SK-N-SH (cell line): ENCODE results near the gene KMT2C. TPM values are rescaled to one million over a fixed set of nuclear protein-coding genes. Genes with fewer than 3 reads are reported as not detected.

ENCODE experiments used
- CTCF ChIA-PET: fragments of 300-600, 350-600 bp; formaldehyde crosslinking; extraction: SDS; loops from one replicate; lab custom pipeline; 2021; lab: Yijun Ruan, JAX
- POLR2A ChIA-PET: fragments of 350-600 bp; sonication (Branson Sonifier 250); formaldehyde crosslinking; extraction: SDS; loops from one replicate; lab custom pipeline; 2020; ENCODE audit warnings: antibody characterized with exemption, inconsistent platforms; lab: Yijun Ruan, JAX
- DNase-seq: peaks from one replicate; pipeline ENCODE4 v3.0.0; 2012
- H2AFZ ChIP-seq: fragments of 200-600 bp; sonication (generic); 2 replicates; pipeline ENCODE4 v1.8.1; 2016; ENCODE audit warnings: antibody characterized with exemption, mild to moderate bottlenecking, low read depth
- H3F3A ChIP-seq: fragments of 200-600 bp; sonication (generic); replicated peaks from 2 replicates; pipeline ENCODE3; 2016; ENCODE audit warnings: antibody characterized with exemption, mild to moderate bottlenecking; ENCODE audit not compliant: insufficient read depth
- H3K27ac ChIP-seq, 2 experiments: fragments of 200-500 bp in 1 of 2; fragments of 200-600 bp in 1 of 2; sonication (Bioruptor generic) in 1 of 2; sonication (generic), shearing (Covaris generic) in 1 of 2; 2 replicates each; pipeline versions ENCODE4 v1.5.1 to v1.6.1; 2014 to 2016; ENCODE audit warnings: low read depth in 2 of 2, inconsistent platforms in 1 of 2, low read length in 1 of 2, mild to moderate bottlenecking in 1 of 2, mixed read lengths in 1 of 2
- H3K27me3 ChIP-seq: fragments of 200-600 bp; sonication (generic), shearing (Covaris generic); 2 replicates; pipeline ENCODE4 v1.6.1; 2016; ENCODE audit warnings: mixed run types; ENCODE audit not compliant: insufficient read depth
- H3K36me3 ChIP-seq, 2 experiments: fragments of 200-500 bp in 1 of 2; fragments of 200-600 bp in 1 of 2; sonication (Bioruptor generic) in 1 of 2; sonication (generic) in 1 of 2; replicated peaks in 1 of 2; 2 replicates each; pipeline versions ENCODE3 to v1.5.1; 2014 to 2016; ENCODE audit warnings: low read length in 1 of 2, mild to moderate bottlenecking in 1 of 2; ENCODE audit not compliant: insufficient read depth in 2 of 2, control insufficient read depth in 1 of 2
- H3K4me1 ChIP-seq, 2 experiments: fragments of 200-500 bp in 1 of 2; fragments of 200-600 bp in 1 of 2; sonication (Bioruptor generic) in 1 of 2; sonication (generic), shearing (Covaris generic) in 1 of 2; 2 replicates each; pipeline versions ENCODE4 v1.5.1 to v1.6.1; 2014 to 2016; ENCODE audit warnings: low read depth in 1 of 2, low read length in 1 of 2, mixed run types in 1 of 2; ENCODE audit not compliant: insufficient read depth in 2 of 2, control insufficient read depth in 1 of 2
- H3K4me2 ChIP-seq: fragments of 200-600 bp; sonication (generic), shearing (Covaris generic); 2 replicates; pipeline ENCODE4 v1.6.1; 2017; ENCODE audit warnings: mixed run types
- H3K4me3 ChIP-seq, 2 experiments: fragments of 200-500 bp in 1 of 2; fragments of 200-600 bp in 1 of 2; sonication (Bioruptor generic) in 1 of 2; sonication (generic), shearing (Covaris generic) in 1 of 2; 2 replicates each; pipeline versions ENCODE4 v1.5.1 to v1.8.1; 2014 to 2016; ENCODE audit warnings: low read depth in 2 of 2, inconsistent platforms in 1 of 2, low read length in 1 of 2, mild to moderate bottlenecking in 1 of 2, mixed read lengths in 1 of 2, moderate library complexity in 1 of 2
- H3K79me2 ChIP-seq: fragments of 200-600 bp; sonication (generic); 2 replicates; pipeline ENCODE4 v1.8.1; 2017; ENCODE audit warnings: mild to moderate bottlenecking; ENCODE audit not compliant: insufficient read depth
- H3K9ac ChIP-seq: fragments of 200-600 bp; sonication (generic); 2 replicates; pipeline ENCODE4 v1.6.1; 2017; ENCODE audit warnings: mixed run types
- H3K9me2 ChIP-seq: fragments of 200-600 bp; sonication (generic); 2 replicates; pipeline ENCODE4 v1.6.1; 2017; ENCODE audit warnings: mixed run types
- H3K9me3 ChIP-seq: fragments of 200-600 bp; sonication (generic); 2 replicates; pipeline ENCODE4 v1.6.1; 2017; ENCODE audit warnings: mixed run types, mild to moderate bottlenecking, moderate library complexity
- H4K20me1 ChIP-seq: fragments of 200-600 bp; sonication (generic); 2 replicates; pipeline ENCODE4 v1.6.1; 2017; ENCODE audit warnings: mild to moderate bottlenecking, mixed run types; ENCODE audit not compliant: insufficient read depth
- CHD2 ChIP-seq: fragments of 150-350 bp; IDR thresholded peaks from 2 replicates; pipeline ENCODE4 v1.6.1; 2018; ENCODE audit warnings: low read length; ENCODE audit not compliant: partially characterized antibody
- ELF1 ChIP-seq: IDR thresholded peaks from 2 replicates; pipeline ENCODE4 v1.4.0; 2012
- EP300 ChIP-seq, 2 experiments: IDR thresholded peaks; 2 replicates each; pipeline versions ENCODE4 v1.4.0 to v1.6.1; 2012; ENCODE audit warnings: borderline replicate concordance in 1 of 2, low read depth in 1 of 2, low read length in 1 of 2
- FOSL2 ChIP-seq: IDR thresholded peaks from 2 replicates; pipeline ENCODE4 v1.4.0; 2012; ENCODE audit warnings: low read depth, mild to moderate bottlenecking, moderate library complexity, borderline replicate concordance
- FOXJ3 ChIP-seq: sonication (generic); formaldehyde crosslinking; IDR thresholded peaks from 2 replicates; pipeline ENCODE4 v1.5.1; 2020; ENCODE audit warnings: mild to moderate bottlenecking, missing genetic modification reagents
- GATA2 ChIP-seq: sonication (generic); formaldehyde crosslinking; IDR thresholded peaks from 2 replicates; pipeline ENCODE4 v1.5.0; 2020; ENCODE audit warnings: mild to moderate bottlenecking, missing genetic modification reagents
- MAX ChIP-seq: IDR thresholded peaks from 2 replicates; pipeline ENCODE4 v1.4.0; 2012; ENCODE audit warnings: low read depth
- NRF1 ChIP-seq: IDR thresholded peaks from 2 replicates; pipeline ENCODE4 v1.6.1; 2012; ENCODE audit warnings: low read depth, mild to moderate bottlenecking, low read length
- POLR2AphosphoS5 ChIP-seq: IDR thresholded peaks from 2 replicates; pipeline ENCODE4 v1.6.1; 2012; ENCODE audit warnings: low read depth, low read length
- RXRA ChIP-seq: IDR thresholded peaks from 2 replicates; pipeline ENCODE4 v1.4.0; 2012; ENCODE audit warnings: low read depth, mild to moderate bottlenecking, borderline replicate concordance
- SIN3A ChIP-seq: IDR thresholded peaks from 2 replicates; pipeline ENCODE4 v1.6.1; 2012; ENCODE audit warnings: low read depth, mild to moderate bottlenecking, low read length, moderate library complexity, borderline replicate concordance
- SMC3 ChIP-seq: IDR thresholded peaks from 2 replicates; pipeline ENCODE4 v1.6.1; 2012; ENCODE audit warnings: low read depth, low read length, improper control_type of control experiment
- TCF12 ChIP-seq: IDR thresholded peaks from 2 replicates; pipeline ENCODE4 v1.4.0; 2012
- USF2 ChIP-seq: fragments of 150-350 bp; IDR thresholded peaks from 2 replicates; pipeline ENCODE4 v1.6.1; 2017; ENCODE audit warnings: antibody characterized with exemption, low read length, low read depth, borderline replicate concordance
- YY1 ChIP-seq: IDR thresholded peaks from 2 replicates; pipeline ENCODE4 v1.4.0; 2012; ENCODE audit warnings: low read depth, mild to moderate bottlenecking
- ZBTB33 ChIP-seq: IDR thresholded peaks from 2 replicates; pipeline ENCODE4 v1.4.0; 2012; ENCODE audit warnings: low read depth, borderline replicate concordance
- WGBS: methylation state at CpG from one replicate; pipeline ENCODE4 v1.1.6; 2017; ENCODE audit warnings: low lambda C conversion rate; 5-methylcytosine and 5-hydroxymethylcytosine counted together
- polyA plus RNA-seq, 3 experiments: library from polyadenylated mRNA; depleted of rRNA; stranded (reverse); fragments of >200 nt; gene quantifications; 2 replicates each; pipeline ENCODE4 v1.2.3, GENCODE V29; 2012

KMT2C gene
- polyA plus RNA-seq, 1 of the 3 experiments (the other 2 are of a cell fraction): 8.0 TPM

GRCh38 chr7:152315845-152316244, 120.0 kb downstream of the KMT2C start:
- Histone ChIP-seq H3K36me3 (peaks cover 0 to 14% of the 10 kb centered on the region in 2 experiments), H3K9me2 (no peaks in the 10 kb centered on the region), H3F3A (peaks cover 15% of the 10 kb centered on the region), H3K9me3 (no peaks in the 10 kb centered on the region), H3K27ac (no peak overlapping the region), H4K20me1 (no peaks in the 10 kb centered on the region), H3K27me3 (no peaks in the 10 kb centered on the region), H3K9ac (no peak overlapping the region), H2AFZ (no peak overlapping the region), H3K4me1 (peaks cover 0 to 15% of the 10 kb centered on the region in 2 experiments; a peak in 2 of 4 replicates), H3K4me3 (no peak overlapping the region), H3K79me2 (peaks cover 67% of the 10 kb centered on the region), H3K4me2 (no peak overlapping the region)
- WGBS: 90% methylated on average over 2 of the region's 2 CpGs
- CTCF ChIA-PET: interaction anchor here (1.1 to 3.5 kb wide), 7 partner anchors 9 to 392 kb away, joined by 3 to 15 read pairs (median 5); no protein-coding TSS in a partner anchor
- no peak for TF ChIP-seq GATA2 (CRISPR knock-in tag)
- no peak for TF ChIP-seq ELF1
- no peak for TF ChIP-seq MAX
- no peak for TF ChIP-seq RXRA
- TF ChIP-seq FOSL2: no peak
- no peak for TF ChIP-seq NRF1
- no peak for TF ChIP-seq YY1
- no peak for TF ChIP-seq POLR2AphosphoS5
- TF ChIP-seq CHD2: no peak
- TF ChIP-seq FOXJ3 (CRISPR knock-in tag): no peak
- no peak for TF ChIP-seq SIN3A
- TF ChIP-seq SMC3: no peak
- TF ChIP-seq TCF12: no peak
- TF ChIP-seq EP300 (IDR thresholded peaks at IDR 0.05; ENCODE audit: borderline replicate concordance in 1 of 2, low read depth in 1 of 2, low read length in 1 of 2): no peak
- TF ChIP-seq ZBTB33: no peak
- no peak for TF ChIP-seq USF2
- POLR2A ChIA-PET: no interaction called here
- no peak for DNase-seq
